Ammon's horn (tissue), 1 donor: ENCODE data around the gene SLC2A1.

Experiments used
- DNase-seq: peaks from one replicate; pipeline ENCODE4 v3.0.0-alpha.2; 2016; ENCODE audit warnings: low spot score

Gene SLC2A1

DNA sequence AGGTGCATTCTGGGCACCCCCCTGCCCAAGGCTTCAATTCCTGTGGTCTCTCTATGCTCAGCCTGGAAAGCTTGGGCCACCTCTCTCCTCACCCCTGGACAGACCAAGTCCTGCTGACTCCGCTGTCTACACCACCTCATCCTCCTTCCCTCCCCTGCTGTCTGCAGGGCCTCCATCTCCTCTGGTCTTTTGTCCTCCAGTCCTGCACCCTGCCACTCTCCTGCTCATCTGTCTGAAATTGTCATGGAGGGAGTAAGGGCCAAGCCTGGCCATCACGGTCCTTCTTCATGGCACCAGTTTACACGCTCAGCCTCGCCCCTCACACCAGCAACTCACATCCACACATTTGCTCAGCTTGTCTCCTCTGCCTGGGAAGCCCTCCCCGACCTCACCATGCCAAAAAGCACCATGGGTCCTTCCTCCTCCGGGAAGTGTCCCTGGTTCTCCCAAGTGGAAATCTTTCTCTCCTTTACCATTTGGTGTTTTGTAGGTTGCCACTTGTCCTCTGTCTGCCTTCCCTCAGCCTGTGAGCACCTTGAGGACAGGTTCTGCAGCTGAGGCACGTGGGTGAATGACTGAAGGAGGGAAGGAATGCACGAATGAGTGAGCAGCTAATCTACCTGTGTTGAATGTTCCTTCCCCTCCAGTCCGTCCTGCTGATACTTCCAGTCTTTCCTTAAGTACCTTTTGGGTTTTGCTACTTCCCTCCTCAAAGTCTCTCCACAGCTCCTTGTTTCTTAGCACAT lies 2.1 kb upstream of the SLC2A1 start:
- no peak for DNase-seq

DNA sequence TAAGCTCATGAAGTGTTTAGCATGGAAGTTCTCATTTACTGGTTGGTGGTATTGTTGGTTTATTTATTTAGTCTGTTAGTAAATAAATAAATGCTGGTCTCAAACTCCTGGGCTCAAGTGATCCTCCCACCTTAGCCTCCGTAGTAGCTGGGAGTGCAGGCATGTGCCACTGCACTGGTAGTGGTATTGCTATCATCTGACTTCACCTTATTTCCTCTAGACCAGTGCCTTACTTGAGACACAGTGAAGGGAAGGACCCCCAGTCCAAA lies 1.4 kb upstream of the SLC2A1 start:
- DNase-seq, result no peak

DNA sequence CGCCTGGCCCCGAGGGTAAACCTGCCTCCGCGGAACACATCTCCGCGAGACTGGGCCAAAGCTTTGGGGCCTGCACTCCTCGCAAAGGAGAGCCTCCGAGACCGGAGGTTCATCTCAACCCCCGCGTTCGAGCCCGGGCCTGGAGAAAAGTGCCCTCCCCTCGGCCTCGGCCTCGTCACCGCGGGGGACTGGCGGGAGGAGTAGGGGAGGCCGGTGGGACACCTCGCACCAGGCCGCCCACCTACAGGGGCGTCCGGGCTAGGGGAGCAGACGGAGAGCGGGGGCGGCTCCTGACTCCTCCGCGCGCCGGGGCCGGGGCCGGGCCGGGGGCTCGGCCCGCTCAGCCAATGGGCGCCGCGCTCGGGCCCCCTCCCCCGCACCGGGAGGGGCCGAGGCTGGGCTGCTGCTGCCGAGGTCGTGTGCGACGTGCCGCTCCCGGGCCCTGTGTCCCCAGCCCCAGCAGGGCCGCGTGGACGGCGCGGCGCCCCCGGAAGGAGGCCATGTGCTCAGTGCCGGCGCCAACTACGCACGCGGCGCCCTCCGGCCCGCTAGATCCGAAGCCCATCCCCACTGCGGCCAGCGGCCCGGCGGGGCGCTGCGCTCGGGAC lies 684 bp downstream of the SLC2A1 start:
- peak; percentile 69 for DNase-seq

- DNase-seq, result no peak
Observed at GRCh38 chr1:42957229-42957879, 1.3 kb downstream of the SLC2A1 start.

- no peak for DNase-seq
Observed at GRCh38 chr1:42956739-42957138, 1.9 kb downstream of the SLC2A1 start.

DNA sequence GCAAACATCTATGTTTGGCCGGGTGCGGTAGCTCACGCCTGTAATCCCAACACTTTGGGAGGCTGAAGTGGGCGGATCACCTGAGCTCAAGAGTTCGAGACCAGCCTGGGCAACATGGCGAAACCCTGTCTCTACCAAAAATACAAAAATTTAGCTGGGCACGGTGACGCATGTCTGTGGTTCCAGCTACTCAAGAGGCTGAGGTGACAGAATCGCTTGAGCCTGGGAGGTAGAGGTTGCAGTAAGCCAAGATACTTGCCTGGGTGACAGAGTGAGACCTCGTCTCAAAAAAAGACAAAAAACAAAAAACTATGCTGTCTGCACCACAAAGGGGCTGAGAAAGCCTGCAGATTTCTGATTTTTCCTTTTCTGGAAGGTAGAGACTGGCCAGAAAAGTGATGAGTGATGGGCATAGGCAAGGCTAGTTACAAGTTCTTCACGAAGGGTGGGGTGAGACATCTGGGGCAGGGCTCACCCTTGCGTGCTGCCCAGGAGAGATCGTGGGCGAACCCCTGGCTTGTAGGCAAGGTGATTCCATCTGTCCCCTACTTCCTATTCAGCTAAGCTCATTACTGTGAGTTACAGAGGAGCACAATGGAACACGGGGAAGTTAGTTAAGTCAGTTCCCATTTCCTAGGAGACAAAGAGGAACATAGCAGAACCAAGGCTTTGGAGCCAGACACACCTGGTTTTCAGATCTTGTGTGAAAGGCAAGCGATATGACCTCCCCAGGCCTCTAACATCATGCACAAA lies 3.2 kb downstream of the SLC2A1 start:
- peak; percentile 8 for DNase-seq

GRCh38 chr1:42953182-42954180 lies 5.2 kb downstream of the SLC2A1 start:
- DNase-seq, result peak; percentile 89

GRCh38 chr1:42952303-42953001 lies 6.2 kb downstream of the SLC2A1 start:
- DNase-seq, result no peak

DNA sequence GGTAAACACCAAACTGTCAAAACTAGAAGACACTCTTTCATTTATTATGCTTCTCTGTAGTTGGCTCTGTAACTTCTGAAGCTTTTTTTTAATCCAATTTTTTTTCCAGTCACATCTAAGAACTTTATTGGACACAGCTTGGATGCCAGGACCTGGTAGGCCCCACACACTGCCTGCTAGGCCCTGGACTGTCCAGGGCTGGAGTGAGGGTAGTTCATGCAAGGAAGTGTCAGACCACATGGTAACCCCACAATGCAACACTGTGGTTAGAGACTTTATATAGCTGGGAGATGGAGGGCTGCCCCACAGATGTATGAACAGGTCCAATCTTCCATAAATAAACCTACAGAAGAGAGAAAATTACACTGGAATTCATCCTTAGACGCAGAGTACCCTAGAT lies 7.1 kb downstream of the SLC2A1 start:
- DNase-seq, result no peak

DNA sequence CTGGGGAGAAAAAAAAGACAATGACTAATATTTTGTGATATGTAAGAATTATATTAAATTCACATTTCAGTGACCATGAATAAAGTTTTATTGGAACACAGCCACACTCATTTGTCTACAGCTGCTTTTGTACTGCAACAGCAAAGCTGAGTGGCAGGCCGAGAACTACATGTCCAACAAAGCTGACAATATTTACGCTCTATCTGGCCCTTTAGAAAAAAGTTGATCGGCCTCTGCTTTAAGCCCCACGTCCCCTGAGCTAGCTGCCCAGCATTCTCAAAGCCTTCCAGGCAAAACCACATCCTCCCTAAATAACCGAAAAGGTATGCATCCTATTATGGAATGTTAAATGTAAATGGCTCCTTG lies 8.6 kb downstream of the SLC2A1 start:
- DNase-seq, result no peak

GRCh38 chr1:42949312-42950115 lies 9.2 kb downstream of the SLC2A1 start:
- DNase-seq, result no peak

DNA sequence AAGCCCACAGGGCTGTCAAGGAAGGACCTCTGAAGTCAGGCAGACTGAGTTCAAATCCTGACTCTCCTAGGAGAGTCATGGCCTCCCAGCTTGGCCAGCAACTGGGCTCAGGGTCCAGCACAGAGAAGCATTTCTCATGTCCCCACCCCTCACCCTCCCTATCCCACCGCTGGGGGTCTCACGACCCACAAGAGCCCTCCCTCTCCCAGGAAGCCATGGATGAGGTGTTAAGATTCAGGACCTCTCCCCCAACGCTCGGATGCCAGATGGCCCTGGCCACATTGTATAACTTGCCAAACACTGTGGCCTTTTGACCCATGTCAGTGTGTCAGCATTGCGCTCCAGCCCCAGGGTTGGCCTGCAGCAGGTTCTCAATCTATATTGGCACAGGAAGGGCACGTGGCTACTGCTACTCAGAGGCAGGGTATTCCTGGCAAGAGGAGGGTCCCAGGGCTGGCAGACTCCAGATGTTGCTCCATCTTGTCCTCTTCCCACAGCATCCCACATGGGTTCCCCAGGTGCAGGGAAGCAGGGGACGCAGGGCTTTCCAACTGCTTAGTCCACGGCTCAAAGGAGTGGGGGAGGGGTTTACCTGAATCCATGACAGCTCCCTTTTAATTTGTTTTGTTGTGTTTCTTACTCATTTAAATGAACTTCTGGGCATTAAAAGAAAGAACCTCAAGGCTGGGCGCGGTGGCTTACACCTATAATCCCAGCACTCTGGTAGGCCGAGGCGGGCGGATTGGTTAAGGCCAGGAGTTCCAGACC lies 10.5 kb downstream of the SLC2A1 start:
- no peak for DNase-seq

GRCh38 chr1:42947117-42947516 lies 11.6 kb downstream of the SLC2A1 start:
- DNase-seq, result no peak

- DNase-seq, result no peak
Observed at GRCh38 chr1:42946120-42946898, 12.4 kb downstream of the SLC2A1 start.

GRCh38 chr1:42945164-42945563 lies 13.5 kb downstream of the SLC2A1 start:
- DNase-seq, result no peak

DNA sequence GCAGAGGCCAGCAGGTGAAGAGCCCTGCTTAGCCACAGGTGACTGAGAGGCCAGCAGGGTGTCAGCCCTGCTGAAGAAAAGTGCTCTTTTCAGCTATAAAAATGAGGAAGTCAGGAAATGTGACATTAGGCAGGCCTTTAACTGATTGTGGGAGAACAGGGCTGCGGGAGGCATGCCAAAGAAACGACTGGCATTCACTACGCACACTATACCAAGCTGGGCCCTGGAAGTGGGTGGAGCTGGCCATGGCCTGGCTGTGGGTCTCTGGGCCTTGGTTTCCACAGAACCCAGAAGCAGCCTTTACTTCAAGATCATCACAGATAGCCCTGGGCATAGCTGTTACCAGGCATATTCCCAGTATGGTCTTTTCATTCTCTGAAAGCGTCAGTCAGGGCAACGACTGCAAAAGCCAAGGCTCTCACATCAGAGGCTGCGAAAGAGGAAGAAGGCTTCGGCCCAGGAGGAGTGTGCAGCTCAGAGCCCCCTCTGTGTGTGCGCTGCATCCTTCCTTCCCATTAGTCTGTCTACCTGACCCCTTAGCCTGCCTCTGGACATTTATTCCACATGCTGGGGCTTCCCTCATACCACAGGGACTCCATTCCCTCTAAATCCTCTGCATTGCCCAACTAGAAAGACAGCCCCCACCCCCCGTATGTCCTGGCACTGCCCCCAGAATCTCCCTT lies 14.3 kb downstream of the SLC2A1 start:
- DNase-seq, result peak; percentile 54

GRCh38 chr1:42943728-42944127 lies 14.9 kb downstream of the SLC2A1 start:
- DNase-seq, result no peak

DNA sequence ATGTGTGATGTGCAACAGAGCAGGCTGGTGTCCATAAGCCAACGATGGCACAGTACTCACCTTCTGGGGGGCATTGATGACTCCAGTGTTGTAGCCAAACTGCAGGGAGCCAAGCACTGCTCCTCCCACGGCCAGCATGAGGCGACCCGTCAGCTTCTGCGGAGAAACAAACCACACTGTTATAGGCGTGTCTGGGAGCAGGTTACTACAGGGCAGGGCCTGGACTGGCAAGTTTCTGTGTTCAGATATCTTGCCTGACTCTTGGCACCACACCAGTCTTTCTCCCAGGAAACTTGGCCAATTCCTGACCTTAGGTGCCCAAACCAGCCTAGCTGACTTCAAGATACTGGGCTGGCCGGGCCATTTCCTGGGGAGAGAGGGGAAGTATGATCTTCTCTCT lies 15.5 kb downstream of the SLC2A1 start:
- DNase-seq, result no peak
